Neuronal stem cell (in vitro differentiated cells): ENCODE results near the gene ODF2L.

Source experiments
- DNase-seq: peaks from one replicate; pipeline ENCODE4 v3.0.0-alpha.2; 2013; ENCODE audit warnings: low spot score
- H2AFZ ChIP-seq: one replicate; pipeline ENCODE4 v1.6.1; 2013; ENCODE audit warnings: mild to moderate bottlenecking, low read length, inconsistent platforms
- H2AK5ac ChIP-seq: 2 replicates; pipeline ENCODE4 v1.6.1; 2013; ENCODE audit warnings: low read depth, mild to moderate bottlenecking, inconsistent platforms, low read length, moderate library complexity, mixed read lengths
- H2BK120ac ChIP-seq: 2 replicates; pipeline ENCODE4 v1.6.1; 2013; ENCODE audit warnings: low read depth, mild to moderate bottlenecking, inconsistent platforms, low read length, moderate library complexity, mixed read lengths
- H2BK12ac ChIP-seq: one replicate; pipeline ENCODE4 v1.6.1; 2013; ENCODE audit warnings: low read length, inconsistent platforms
- H2BK15ac ChIP-seq: 2 replicates; pipeline ENCODE4 v1.6.1; 2013; ENCODE audit warnings: mild to moderate bottlenecking, low read length, inconsistent platforms, mixed read lengths
- H2BK5ac ChIP-seq: one replicate; pipeline ENCODE4 v1.6.1; 2013; ENCODE audit warnings: inconsistent platforms, mild to moderate bottlenecking, low read length, moderate library complexity
- H3K14ac ChIP-seq: one replicate; pipeline ENCODE4 v1.6.1; 2013; ENCODE audit warnings: low read length, inconsistent platforms
- H3K18ac ChIP-seq: 2 replicates; pipeline ENCODE4 v1.6.1; 2013; ENCODE audit warnings: low read length, inconsistent platforms
- H3K23ac ChIP-seq: 2 replicates; pipeline ENCODE4 v1.6.1; 2013; ENCODE audit warnings: low read depth, mild to moderate bottlenecking, mixed read lengths, low read length, inconsistent platforms; ENCODE audit not compliant: poor library complexity
- H3K27ac ChIP-seq: replicated peaks from 3 replicates; pipeline ENCODE4 v1.5.1; 2013; ENCODE audit warnings: low read length, inconsistent platforms
- H3K27me3 ChIP-seq, 3 experiments: 2 replicates each; pipeline ENCODE4 v1.6.1; 2013; ENCODE audit warnings: low read length in 3 of 3, mild to moderate bottlenecking in 2 of 3, inconsistent platforms in 1 of 3, low read depth in 1 of 3, mixed read lengths in 1 of 3, moderate library complexity in 1 of 3; ENCODE audit not compliant: control insufficient read depth in 3 of 3, insufficient read depth in 3 of 3
- H3K36me3 ChIP-seq, 2 donors: replicated peaks in 1 of 2; 2 replicates each; pipeline ENCODE4 v1.6.1; 2013; ENCODE audit warnings: low read length in 2 of 2; ENCODE audit not compliant: control insufficient read depth in 2 of 2, insufficient read depth in 2 of 2
- H3K4ac ChIP-seq: 2 replicates; pipeline ENCODE4 v1.6.1; 2013; ENCODE audit warnings: inconsistent platforms, mild to moderate bottlenecking, low read length, moderate library complexity
- H3K4me1 ChIP-seq, 2 donors: 1 replicate in 1 of 2; 2 replicates in 1 of 2; pipeline ENCODE4 v1.6.1; 2013; ENCODE audit warnings: low read length in 2 of 2, low read depth in 1 of 2; ENCODE audit not compliant: control insufficient read depth in 2 of 2, insufficient read depth in 1 of 2
- H3K4me2 ChIP-seq: one replicate; pipeline ENCODE4 v1.6.1; 2013; ENCODE audit warnings: mild to moderate bottlenecking, low read length, inconsistent platforms; ENCODE audit not compliant: insufficient read depth, poor library complexity, severe bottlenecking
- H3K4me3 ChIP-seq, 2 donors: 2 replicates each; pipeline ENCODE4 v1.5.1; 2013; ENCODE audit warnings: low read length in 2 of 2, mild to moderate bottlenecking in 2 of 2, inconsistent platforms in 1 of 2, moderate library complexity in 1 of 2
- H3K79me1 ChIP-seq: one replicate; pipeline ENCODE4 v1.6.1; 2013; ENCODE audit warnings: low read depth, mild to moderate bottlenecking, inconsistent platforms, low read length, moderate library complexity
- H3K9ac ChIP-seq: one replicate; pipeline ENCODE4 v1.6.1; 2013; ENCODE audit warnings: mild to moderate bottlenecking, low read depth, low read length, inconsistent platforms; ENCODE audit not compliant: poor library complexity
- H3K9me3 ChIP-seq, 2 donors: replicated peaks in 1 of 2; 2 replicates each; pipeline versions ENCODE3 to v1.6.1; 2013; ENCODE audit warnings: low read length in 2 of 2, mild to moderate bottlenecking in 2 of 2, inconsistent platforms in 1 of 2, low read depth in 1 of 2, mixed read lengths in 1 of 2, moderate library complexity in 1 of 2; ENCODE audit not compliant: control insufficient read depth in 2 of 2, insufficient read depth in 1 of 2
- H4K8ac ChIP-seq: one replicate; pipeline ENCODE4 v1.6.1; 2013; ENCODE audit warnings: low read depth, mild to moderate bottlenecking, inconsistent platforms, low read length, moderate library complexity
- H4K91ac ChIP-seq: one replicate; pipeline ENCODE4 v1.6.1; 2013; ENCODE audit warnings: low read length, low read depth, mild to moderate bottlenecking, inconsistent platforms; ENCODE audit not compliant: poor library complexity
- WGBS, 2 donors: extraction: QIAGEN DNeasy Blood & Tissue Kit; methylation state at CpG; one replicate each; pipeline ENCODE4 v1.1.7; 2013; ENCODE audit warnings: missing lambda C conversion rate in 2 of 2, mixed read lengths in 1 of 2; ENCODE audit not compliant: insufficient read length in 2 of 2, insufficient replicate concordance in 1 of 2; ENCODE audit errors: extremely low coverage in 2 of 2; 5-methylcytosine and 5-hydroxymethylcytosine counted together

ODF2L gene

DNA sequence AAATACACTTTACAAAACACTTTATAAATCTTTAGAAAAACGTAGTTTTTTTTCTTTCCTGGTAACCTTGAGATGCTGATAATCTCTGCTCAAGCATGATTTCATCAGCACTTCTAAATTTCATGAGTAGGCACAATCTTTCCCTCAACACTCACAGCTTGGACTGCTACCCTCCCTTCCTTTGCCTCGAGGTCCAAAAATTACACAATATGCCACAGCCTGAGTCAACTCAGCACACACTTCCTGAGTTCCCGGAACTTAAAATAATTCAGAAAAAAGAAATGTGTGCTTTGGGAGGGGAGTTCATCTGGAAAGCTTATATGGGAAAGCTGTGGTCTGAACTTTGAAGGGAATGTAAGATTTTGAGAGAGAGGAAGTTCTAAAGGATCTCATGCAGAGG, 33.7 kb upstream of the ODF2L start:
- Histone ChIP-seq H4K91ac (no peak overlapping the region), H2BK15ac (no peak overlapping the region), H3K36me3 (no peaks in the 10 kb centered on the region), H3K18ac (no peak overlapping the region), H3K4ac (no peak overlapping the region), H3K27me3 (no peaks in the 10 kb centered on the region), H2BK12ac (no peak overlapping the region), H2BK120ac (no peak overlapping the region), H3K14ac (no peak overlapping the region), H2BK5ac (no peak overlapping the region), H3K4me3 (no peak overlapping the region), H3K27ac (no peak overlapping the region), H3K79me1 (no peaks in the 10 kb centered on the region), H3K9ac (no peak overlapping the region), H3K9me3 (no peaks in the 10 kb centered on the region), H3K23ac (no peak overlapping the region), H3K4me1 (no peaks in the 10 kb centered on the region), H2AK5ac (no peak overlapping the region), H2AFZ (no peak overlapping the region), H4K8ac (no peak overlapping the region), H3K4me2 (no peak overlapping the region)
- no peak for DNase-seq
- no CpG with 5 or more reads among the region's 3 CpGs for WGBS, 2 donors

DNA sequence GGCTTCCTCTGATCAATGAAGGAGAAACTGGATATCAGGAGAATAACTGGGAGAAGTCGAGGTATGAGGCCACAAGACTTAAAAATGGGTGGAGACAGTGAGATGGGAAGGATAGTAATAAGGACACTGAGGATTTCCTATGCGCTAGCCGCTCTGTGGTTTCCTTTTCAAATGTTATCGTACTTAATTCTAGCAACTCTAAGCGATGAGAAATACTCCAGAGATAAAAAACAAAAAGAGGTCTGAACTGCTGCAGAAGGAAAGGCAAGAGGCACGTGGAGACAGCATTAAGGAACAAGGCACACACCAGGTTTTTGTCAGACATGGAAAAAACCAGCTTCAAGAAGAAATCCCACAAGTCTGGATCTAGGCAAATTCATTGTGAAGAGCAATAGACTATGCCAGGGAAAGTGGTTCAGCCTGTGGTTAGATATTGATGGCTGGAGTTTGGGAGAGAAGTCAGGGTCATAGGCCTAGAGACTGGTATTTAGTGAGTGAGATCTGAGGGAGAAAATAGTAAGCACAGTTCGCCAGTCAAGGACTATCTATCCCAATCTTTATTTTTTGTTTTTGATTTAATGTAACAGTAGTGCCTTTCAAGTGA, 33.1 kb upstream of the ODF2L start:
- Histone ChIP-seq H3K27me3 (peaks cover 0 to 1% (median 0%) of the 10 kb centered on the region in 3 experiments), H3K18ac (no peak overlapping the region), H2BK5ac (no peak overlapping the region), H2BK15ac (no peak overlapping the region), H3K4me3 (no peak overlapping the region), H3K4me1 (no peaks in the 10 kb centered on the region), H3K23ac (no peak overlapping the region), H3K27ac (no peak overlapping the region), H3K4ac (no peak overlapping the region), H3K36me3 (no peaks in the 10 kb centered on the region), H2AK5ac (no peak overlapping the region), H3K79me1 (no peaks in the 10 kb centered on the region), H3K14ac (no peak overlapping the region), H3K9me3 (no peaks in the 10 kb centered on the region), H4K91ac (no peak overlapping the region), H3K4me2 (no peak overlapping the region), H3K9ac (no peak overlapping the region), H2BK12ac (no peak overlapping the region), H4K8ac (no peak overlapping the region), H2BK120ac (no peak overlapping the region), H2AFZ (no peak overlapping the region)
- WGBS, 2 donors, result no CpG with 5 or more reads among the region's 7 CpGs
- no peak for DNase-seq

DNA sequence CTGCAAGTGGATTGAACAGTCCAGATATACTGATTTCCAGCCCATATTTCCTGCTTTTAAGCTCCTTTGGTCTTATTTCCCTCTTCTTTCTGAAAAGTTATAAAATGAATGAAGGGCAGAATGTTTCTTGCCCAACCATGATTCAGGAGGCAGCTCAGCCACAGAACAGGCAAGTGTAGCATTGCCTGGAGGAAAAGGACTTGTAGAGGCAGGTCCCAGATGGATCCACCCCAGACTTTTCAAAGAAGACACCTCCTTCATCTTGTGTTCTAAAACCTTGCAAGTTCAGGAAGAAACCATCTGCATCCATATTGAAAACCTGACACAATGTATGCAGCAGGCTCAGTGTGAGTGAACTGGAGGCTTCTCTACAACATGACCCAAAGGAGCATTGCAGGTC, 27.8 kb upstream of the ODF2L start, which contains the start of gene CLCA2:
Gene CLCA2 (plus strand): TSS at position 299 of the 400 bp plus-strand sequence. CDS start 77 bp downstream, at position 376.
- Histone ChIP-seq H3K9me3 (no peaks in the 10 kb centered on the region), H3K4me2 (no peak within 1 kb of the TSS), H4K8ac (no peak within 1 kb of the TSS), H3K79me1 (no peaks in the 10 kb centered on the region), H3K23ac (no peak within 1 kb of the TSS), H3K4ac (no peak within 1 kb of the TSS), H3K14ac (no peak within 1 kb of the TSS), H4K91ac (no peak within 1 kb of the TSS), H3K9ac (no peak within 1 kb of the TSS), H3K27me3 (peaks cover 0 to 8% (median 0%) of the 10 kb centered on the region in 3 experiments), H3K4me3 (no peak within 1 kb of the TSS), H2BK15ac (no peak within 1 kb of the TSS), H3K36me3 (no peaks in the 10 kb centered on the region), H2AK5ac (no peak within 1 kb of the TSS), H2AFZ (no peak within 1 kb of the TSS), H2BK120ac (no peak within 1 kb of the TSS), H3K18ac (no peak within 1 kb of the TSS), H3K27ac (no peak within 1 kb of the TSS), H2BK5ac (no peak within 1 kb of the TSS), H3K4me1 (no peaks in the 10 kb centered on the region), H2BK12ac (no peak within 1 kb of the TSS)
- no peak for DNase-seq

DNA sequence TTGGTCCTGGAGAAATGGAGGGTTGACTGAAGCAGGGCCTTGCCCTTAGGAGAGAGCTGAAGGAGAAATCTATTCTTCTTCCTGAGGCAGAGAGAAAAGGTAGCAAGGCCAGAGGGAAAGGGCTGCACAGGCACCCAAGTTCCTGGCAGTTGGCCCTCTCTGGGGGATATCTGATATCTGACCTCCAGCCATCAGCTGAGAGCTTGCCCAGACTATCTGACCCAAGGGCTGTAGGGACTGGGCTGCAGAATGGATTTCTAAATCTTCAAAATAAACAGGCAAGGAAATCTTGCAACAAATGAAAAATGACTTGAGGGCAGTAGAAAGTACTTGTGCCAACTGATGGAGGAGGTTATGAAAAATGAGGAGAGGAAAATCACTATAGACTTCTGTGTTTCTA, 27.4 kb upstream of the ODF2L start:
- no peak for DNase-seq
- H4K91ac ChIP-seq, result no peak overlapping the region
- no peak overlapping the region for H3K14ac ChIP-seq
- no peak overlapping the region for H2BK5ac ChIP-seq
- H2BK15ac ChIP-seq, result no peak overlapping the region
- no peak overlapping the region for H3K4ac ChIP-seq
- peaks cover 0 to 8% (median 0%) of the 10 kb centered on the region in 3 experiments for H3K27me3 ChIP-seq
- H2AK5ac ChIP-seq, result no peak overlapping the region
- H3K4me3 ChIP-seq, result no peak overlapping the region
- no peak overlapping the region for H4K8ac ChIP-seq
- H2AFZ ChIP-seq, result no peak overlapping the region
- H3K23ac ChIP-seq, result no peak overlapping the region
- no peak overlapping the region for H3K27ac ChIP-seq
- no peaks in the 10 kb centered on the region for H3K4me1 ChIP-seq
- H3K4me2 ChIP-seq, result no peak overlapping the region
- no peak overlapping the region for H2BK12ac ChIP-seq
- no peaks in the 10 kb centered on the region for H3K36me3 ChIP-seq
- H3K9me3 ChIP-seq, result no peaks in the 10 kb centered on the region
- H3K9ac ChIP-seq, result no peak overlapping the region
- no peak overlapping the region for H3K18ac ChIP-seq
- no peaks in the 10 kb centered on the region for H3K79me1 ChIP-seq
- no peak overlapping the region for H2BK120ac ChIP-seq
